ENCODE measurements around the gene HERPUD2. TPM values are rescaled to one million over a fixed set of nuclear protein-coding genes. Genes with fewer than 3 reads are reported as not detected.

Gene HERPUD2
- total RNA-seq, 1 donor from 2014 or later = 43.7 TPM

DNA sequence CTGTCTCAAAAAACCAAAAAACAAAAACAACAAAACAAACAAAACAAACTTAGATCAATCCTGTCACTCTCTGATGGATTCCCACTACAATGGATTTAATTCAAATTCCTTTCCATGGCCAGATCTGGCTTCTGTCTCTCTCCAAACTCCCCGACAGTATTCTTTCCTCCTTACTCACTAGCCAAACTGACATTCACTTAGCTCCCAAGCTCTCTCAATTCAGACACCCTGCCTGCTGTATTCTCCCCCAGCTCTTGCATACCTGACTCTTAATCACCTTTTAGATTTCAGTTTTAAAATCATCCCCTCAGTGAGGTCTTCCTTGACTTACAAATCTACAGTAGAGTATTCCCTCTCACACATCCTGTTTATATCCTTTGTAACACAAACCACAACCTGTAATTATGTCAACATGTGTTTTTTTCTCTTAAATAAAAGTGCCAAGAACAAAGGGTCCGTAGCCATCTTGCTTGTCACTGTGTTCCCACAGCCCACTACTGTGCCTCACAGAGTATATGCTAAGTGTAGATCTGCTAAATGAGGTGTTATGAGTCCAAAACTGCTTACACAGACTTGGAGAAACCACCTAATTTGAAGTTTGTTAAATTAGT, 14.4 kb downstream of the HERPUD2 start:
- no peaks in the 10 kb centered on the region for H3K27me3 ChIP-seq
- peaks cover 19% of the 10 kb centered on the region for H3K36me3 Mint-ChIP-seq
- peak overlapping the region; percentile 12 for H3K4me3 ChIP-seq
- peaks cover 20% of the 10 kb centered on the region for H3K4me1 ChIP-seq
- H3K4me2 ChIP-seq = peak overlapping the region; percentile 48
- H3K79me2 ChIP-seq (ENCODE audit: low read depth) = peaks cover 99% of the 10 kb centered on the region
- H3K9me3 Mint-ChIP-seq = peaks cover 18% of the 10 kb centered on the region
- H3K9ac ChIP-seq = no peak overlapping the region
- TF ChIP-seq, protein P1, sequence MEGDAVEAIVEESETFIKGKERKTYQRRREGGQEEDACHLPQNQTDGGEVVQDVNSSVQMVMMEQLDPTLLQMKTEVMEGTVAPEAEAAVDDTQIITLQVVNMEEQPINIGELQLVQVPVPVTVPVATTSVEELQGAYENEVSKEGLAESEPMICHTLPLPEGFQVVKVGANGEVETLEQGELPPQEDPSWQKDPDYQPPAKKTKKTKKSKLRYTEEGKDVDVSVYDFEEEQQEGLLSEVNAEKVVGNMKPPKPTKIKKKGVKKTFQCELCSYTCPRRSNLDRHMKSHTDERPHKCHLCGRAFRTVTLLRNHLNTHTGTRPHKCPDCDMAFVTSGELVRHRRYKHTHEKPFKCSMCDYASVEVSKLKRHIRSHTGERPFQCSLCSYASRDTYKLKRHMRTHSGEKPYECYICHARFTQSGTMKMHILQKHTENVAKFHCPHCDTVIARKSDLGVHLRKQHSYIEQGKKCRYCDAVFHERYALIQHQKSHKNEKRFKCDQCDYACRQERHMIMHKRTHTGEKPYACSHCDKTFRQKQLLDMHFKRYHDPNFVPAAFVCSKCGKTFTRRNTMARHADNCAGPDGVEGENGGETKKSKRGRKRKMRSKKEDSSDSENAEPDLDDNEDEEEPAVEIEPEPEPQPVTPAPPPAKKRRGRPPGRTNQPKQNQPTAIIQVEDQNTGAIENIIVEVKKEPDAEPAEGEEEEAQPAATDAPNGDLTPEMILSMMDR (IDR thresholded peaks at IDR 0.05) = no peak
- TF ChIP-seq EZH2phosphoT487 (IDR thresholded peaks at IDR 0.05) (no peak), EZH2 (IDR thresholded peaks at IDR 0.05) (no peak)
- no peak overlapping the region for H3K27ac Mint-ChIP-seq
- no peak for DNase-seq (ENCODE audit: low spot score)
- H3K36me3 ChIP-seq = no peaks in the 10 kb centered on the region
- no peak overlapping the region for H2AFZ ChIP-seq (replicated peaks)
- H3K4me3 Mint-ChIP-seq = no peak overlapping the region
- H3K27me3 Mint-ChIP-seq (ENCODE audit: insufficient read depth, low read depth) = no peaks in the 10 kb centered on the region
- H3K9me3 ChIP-seq (ENCODE audit: low read depth) = no peaks in the 10 kb centered on the region
- peaks cover 7% of the 10 kb centered on the region for H3F3A ChIP-seq (ENCODE audit: low read depth)
- H3K4me1 Mint-ChIP-seq = no peaks in the 10 kb centered on the region
- peaks cover 47% of the 10 kb centered on the region for H4K20me1 ChIP-seq (ENCODE audit: low read depth)
- H3K27ac ChIP-seq = peak overlapping the region; percentile 75

DNA sequence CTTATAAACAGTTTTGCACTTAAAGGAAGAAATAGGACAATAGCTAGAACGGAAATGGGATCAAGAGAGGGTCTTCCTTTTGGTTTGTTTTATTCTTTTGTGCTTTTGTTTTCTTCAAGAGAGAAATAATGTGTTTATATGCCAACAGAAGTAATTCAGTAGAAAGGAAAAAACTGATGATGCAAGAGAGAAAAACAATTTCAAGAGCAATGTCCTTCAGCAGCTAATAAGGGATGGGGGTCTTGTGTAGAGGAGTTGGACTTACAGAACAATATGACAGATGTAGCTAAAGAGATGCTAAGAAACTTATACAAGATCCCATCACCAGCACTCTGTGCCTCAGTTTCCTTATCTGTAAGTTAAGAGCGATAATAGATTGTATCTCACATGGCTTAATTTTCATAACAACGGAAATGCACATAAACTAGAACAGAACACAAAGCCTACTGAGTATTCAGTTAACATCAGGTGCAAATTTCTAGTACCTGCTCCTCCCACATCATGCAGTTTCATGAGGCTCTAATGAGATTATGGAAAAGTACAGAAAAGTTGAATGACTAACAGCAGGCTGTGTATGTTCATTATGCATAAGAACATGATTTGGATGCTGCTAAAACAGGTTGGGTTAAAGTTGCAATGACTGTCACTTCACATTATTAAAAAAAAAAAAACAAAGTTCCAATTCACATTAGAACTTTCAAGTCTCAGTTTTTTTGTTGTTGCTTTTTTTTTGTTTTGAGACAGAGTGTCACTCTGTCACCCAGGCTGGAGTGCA, 17.2 kb downstream of the HERPUD2 start:
- no peaks in the 10 kb centered on the region for H3K27me3 Mint-ChIP-seq (ENCODE audit: insufficient read depth, low read depth)
- TF ChIP-seq EZH2phosphoT487 (IDR thresholded peaks at IDR 0.05) (no peak), EZH2 (IDR thresholded peaks at IDR 0.05) (no peak)
- TF ChIP-seq, protein P1 (IDR thresholded peaks at IDR 0.05) = no peak
- peaks cover 2% of the 10 kb centered on the region for H3K9me3 Mint-ChIP-seq
- Histone ChIP-seq H3K27me3 (no peaks in the 10 kb centered on the region), H3K36me3 (no peaks in the 10 kb centered on the region), H3K4me2 (no peak overlapping the region), H3K4me1 (peaks cover 27% of the 10 kb centered on the region), H3K4me3 (no peak overlapping the region), H4K20me1 (ENCODE audit: low read depth) (peaks cover 53% of the 10 kb centered on the region), H2AFZ (replicated peaks) (no peak overlapping the region), H3K27ac (no peak overlapping the region), H3K79me2 (ENCODE audit: low read depth) (peaks cover 97% of the 10 kb centered on the region), H3K9ac (no peak overlapping the region), H3K9me3 (ENCODE audit: low read depth) (no peaks in the 10 kb centered on the region), H3F3A (ENCODE audit: low read depth) (peaks cover 7% of the 10 kb centered on the region)
- no peak overlapping the region for H3K4me3 Mint-ChIP-seq
- peaks cover 12% of the 10 kb centered on the region for H3K36me3 Mint-ChIP-seq
- no peaks in the 10 kb centered on the region for H3K4me1 Mint-ChIP-seq
- no peak for DNase-seq (ENCODE audit: low spot score)
- no peak overlapping the region for H3K27ac Mint-ChIP-seq

DNA sequence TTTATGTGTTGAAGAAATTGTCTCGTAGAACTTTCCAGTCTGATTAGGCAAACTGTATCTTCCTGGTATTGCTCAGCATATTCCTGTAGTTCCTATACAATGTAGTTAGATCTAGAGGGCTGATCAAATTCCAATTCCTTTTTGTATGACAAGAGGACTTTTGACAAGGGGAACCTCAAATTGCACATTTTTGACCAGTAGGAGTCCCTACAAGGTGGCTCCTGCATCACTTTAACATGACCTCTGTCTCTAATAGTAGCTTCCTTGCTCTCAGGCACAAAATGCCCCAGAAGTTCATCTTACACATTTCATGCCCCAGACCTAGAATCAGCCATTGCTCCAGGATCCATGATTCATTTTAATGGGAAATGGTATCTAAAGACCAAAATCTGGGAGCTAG, 18.7 kb downstream of the HERPUD2 start:
- no peak for DNase-seq (ENCODE audit: low spot score)
- H3K4me1 Mint-ChIP-seq = no peaks in the 10 kb centered on the region

More for the DNA sequence above, 18.7 kb downstream of the HERPUD2 start:
- H3K9ac ChIP-seq = no peak overlapping the region
- no peak overlapping the region for H3K4me3 Mint-ChIP-seq
- H3K36me3 ChIP-seq = no peaks in the 10 kb centered on the region
- no peak overlapping the region for H3K27ac ChIP-seq
- H3K9me3 Mint-ChIP-seq = no peaks in the 10 kb centered on the region
- H4K20me1 ChIP-seq (ENCODE audit: low read depth) = peaks cover 59% of the 10 kb centered on the region
- no peak for TF ChIP-seq EZH2 (IDR thresholded peaks at IDR 0.05)
- H3K4me3 ChIP-seq = no peak overlapping the region
- no peaks in the 10 kb centered on the region for H3K27me3 Mint-ChIP-seq (ENCODE audit: insufficient read depth, low read depth)
- no peak overlapping the region for H2AFZ ChIP-seq (replicated peaks)
- no peaks in the 10 kb centered on the region for H3K27me3 ChIP-seq
- H3K9me3 ChIP-seq (ENCODE audit: low read depth) = no peaks in the 10 kb centered on the region
- H3K4me2 ChIP-seq = no peak overlapping the region
- H3K36me3 Mint-ChIP-seq = peaks cover 12% of the 10 kb centered on the region
- H3K4me1 ChIP-seq = peaks cover 38% of the 10 kb centered on the region
- peaks cover 97% of the 10 kb centered on the region for H3K79me2 ChIP-seq (ENCODE audit: low read depth)
- H3F3A ChIP-seq (ENCODE audit: low read depth) = peaks cover 11% of the 10 kb centered on the region
- no peak overlapping the region for H3K27ac Mint-ChIP-seq

Measured in neural progenitor cell (in vitro differentiated cells).